SK-N-SH treated with all-trans-retinoic acid at 6 μM for 48 hours (cell line): ENCODE results near the gene SIL1.

Experiments
- ISL1 ChIP-seq: fragments of 250-450 bp; sonication (Bioruptor Pico); IDR thresholded peaks from 2 replicates; pipeline ENCODE4 v2.1.2; 2022; ENCODE audit warnings: mild to moderate bottlenecking, moderate library complexity
- ZNF8 ChIP-seq: fragments of 450-650 bp; formaldehyde crosslinking; IDR thresholded peaks from 2 replicates; pipeline ENCODE4 v1.5.0; 2020; ENCODE audit warnings: mild to moderate bottlenecking, moderate library complexity
- TF ChIP-seq, protein P1 (sequence below): fragments of 250-450 bp; sonication (Bioruptor Pico); IDR thresholded peaks from 2 replicates; pipeline ENCODE4 v1.5.0; 2020; ENCODE audit warnings: mild to moderate bottlenecking, moderate library complexity

DNA sequence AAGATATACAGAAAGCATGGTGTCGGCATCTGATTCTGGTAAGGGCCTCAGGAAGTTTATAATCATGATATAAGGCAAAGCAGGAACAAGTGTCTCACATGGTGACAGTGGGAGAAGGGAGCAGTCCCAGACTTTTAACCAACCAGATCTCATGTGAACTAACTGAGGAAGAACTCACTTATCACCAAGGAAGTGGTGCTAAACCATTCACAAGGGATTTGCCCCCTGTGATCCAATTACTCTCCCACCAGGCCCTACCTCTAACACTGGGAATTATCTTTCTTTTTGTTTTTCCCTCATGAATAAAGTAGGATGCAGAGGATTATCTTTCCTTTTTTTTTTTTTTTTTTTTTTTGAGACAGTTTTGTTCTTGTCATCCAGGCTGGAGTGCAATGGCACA lies 199.6 kb downstream of the SIL1 start:
- no peak for TF ChIP-seq ZNF8 (CRISPR knock-in tag)
- TF ChIP-seq ISL1 (CRISPR knock-in tag): no peak
- TF ChIP-seq, protein P1, sequence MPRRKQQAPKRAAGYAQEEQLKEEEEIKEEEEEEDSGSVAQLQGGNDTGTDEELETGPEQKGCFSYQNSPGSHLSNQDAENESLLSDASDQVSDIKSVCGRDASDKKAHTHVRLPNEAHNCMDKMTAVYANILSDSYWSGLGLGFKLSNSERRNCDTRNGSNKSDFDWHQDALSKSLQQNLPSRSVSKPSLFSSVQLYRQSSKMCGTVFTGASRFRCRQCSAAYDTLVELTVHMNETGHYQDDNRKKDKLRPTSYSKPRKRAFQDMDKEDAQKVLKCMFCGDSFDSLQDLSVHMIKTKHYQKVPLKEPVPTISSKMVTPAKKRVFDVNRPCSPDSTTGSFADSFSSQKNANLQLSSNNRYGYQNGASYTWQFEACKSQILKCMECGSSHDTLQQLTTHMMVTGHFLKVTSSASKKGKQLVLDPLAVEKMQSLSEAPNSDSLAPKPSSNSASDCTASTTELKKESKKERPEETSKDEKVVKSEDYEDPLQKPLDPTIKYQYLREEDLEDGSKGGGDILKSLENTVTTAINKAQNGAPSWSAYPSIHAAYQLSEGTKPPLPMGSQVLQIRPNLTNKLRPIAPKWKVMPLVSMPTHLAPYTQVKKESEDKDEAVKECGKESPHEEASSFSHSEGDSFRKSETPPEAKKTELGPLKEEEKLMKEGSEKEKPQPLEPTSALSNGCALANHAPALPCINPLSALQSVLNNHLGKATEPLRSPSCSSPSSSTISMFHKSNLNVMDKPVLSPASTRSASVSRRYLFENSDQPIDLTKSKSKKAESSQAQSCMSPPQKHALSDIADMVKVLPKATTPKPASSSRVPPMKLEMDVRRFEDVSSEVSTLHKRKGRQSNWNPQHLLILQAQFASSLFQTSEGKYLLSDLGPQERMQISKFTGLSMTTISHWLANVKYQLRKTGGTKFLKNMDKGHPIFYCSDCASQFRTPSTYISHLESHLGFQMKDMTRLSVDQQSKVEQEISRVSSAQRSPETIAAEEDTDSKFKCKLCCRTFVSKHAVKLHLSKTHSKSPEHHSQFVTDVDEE (CRISPR knock-in tag): no peak
